Measurements from ENCODE around the gene F5. TPM values are rescaled to one million over a fixed set of nuclear protein-coding genes. Genes with fewer than 3 reads are reported as not detected.

The F5 gene
- total RNA-seq, 1 donor from 2014 or later = 38.6 TPM

DNA sequence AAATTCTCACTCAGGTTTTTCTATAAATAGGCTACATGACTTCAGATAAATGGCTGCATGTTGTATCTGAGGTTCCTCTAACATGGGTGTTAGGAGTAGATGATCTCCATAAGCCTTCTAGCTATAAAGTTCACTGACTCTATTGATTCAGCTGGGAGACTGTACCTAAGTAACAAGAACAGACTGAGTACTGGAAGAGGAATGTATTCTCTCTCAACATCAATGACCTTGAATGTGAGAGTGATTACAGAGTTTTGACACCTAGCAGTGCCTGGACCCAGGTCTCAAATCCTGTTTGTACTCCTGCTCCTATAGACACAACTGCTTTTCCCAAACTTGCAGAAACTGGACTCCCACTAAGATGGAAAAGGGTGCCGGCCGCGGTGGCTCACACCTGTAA lies 91.9 kb downstream of the F5 start:
- no peaks in the 10 kb centered on the region for H3K27me3 Mint-ChIP-seq (ENCODE audit: low read depth)
- no peak overlapping the region for H3K4me3 Mint-ChIP-seq
- TF ChIP-seq, protein P1, sequence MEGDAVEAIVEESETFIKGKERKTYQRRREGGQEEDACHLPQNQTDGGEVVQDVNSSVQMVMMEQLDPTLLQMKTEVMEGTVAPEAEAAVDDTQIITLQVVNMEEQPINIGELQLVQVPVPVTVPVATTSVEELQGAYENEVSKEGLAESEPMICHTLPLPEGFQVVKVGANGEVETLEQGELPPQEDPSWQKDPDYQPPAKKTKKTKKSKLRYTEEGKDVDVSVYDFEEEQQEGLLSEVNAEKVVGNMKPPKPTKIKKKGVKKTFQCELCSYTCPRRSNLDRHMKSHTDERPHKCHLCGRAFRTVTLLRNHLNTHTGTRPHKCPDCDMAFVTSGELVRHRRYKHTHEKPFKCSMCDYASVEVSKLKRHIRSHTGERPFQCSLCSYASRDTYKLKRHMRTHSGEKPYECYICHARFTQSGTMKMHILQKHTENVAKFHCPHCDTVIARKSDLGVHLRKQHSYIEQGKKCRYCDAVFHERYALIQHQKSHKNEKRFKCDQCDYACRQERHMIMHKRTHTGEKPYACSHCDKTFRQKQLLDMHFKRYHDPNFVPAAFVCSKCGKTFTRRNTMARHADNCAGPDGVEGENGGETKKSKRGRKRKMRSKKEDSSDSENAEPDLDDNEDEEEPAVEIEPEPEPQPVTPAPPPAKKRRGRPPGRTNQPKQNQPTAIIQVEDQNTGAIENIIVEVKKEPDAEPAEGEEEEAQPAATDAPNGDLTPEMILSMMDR (IDR thresholded peaks at IDR 0.05; ENCODE audit: unreplicated experiment) = no peak
- DNase-seq (ENCODE audit: low spot score in 2 of 2, unreplicated experiment in 2 of 2) = no peak
- H3K36me3 Mint-ChIP-seq = no peaks in the 10 kb centered on the region
- H3K9me3 Mint-ChIP-seq = peaks cover 10% of the 10 kb centered on the region
- H3K4me1 Mint-ChIP-seq = peaks cover 14% of the 10 kb centered on the region
- no peak overlapping the region for H3K27ac Mint-ChIP-seq

- no peaks in the 10 kb centered on the region for H3K36me3 Mint-ChIP-seq
- no peak for DNase-seq (ENCODE audit: low spot score in 2 of 2, unreplicated experiment in 2 of 2)
- TF ChIP-seq, protein P1 (IDR thresholded peaks at IDR 0.05; ENCODE audit: unreplicated experiment) = no peak
- H3K27ac Mint-ChIP-seq = no peak overlapping the region
- peaks cover 4% of the 10 kb centered on the region for H3K9me3 Mint-ChIP-seq
- peaks cover 13% of the 10 kb centered on the region for H3K4me1 Mint-ChIP-seq
- no peaks in the 10 kb centered on the region for H3K27me3 Mint-ChIP-seq (ENCODE audit: low read depth)
- H3K4me3 Mint-ChIP-seq = no peak overlapping the region
Observed at GRCh38 chr1:169493251-169493650, 93.0 kb downstream of the F5 start.

DNA sequence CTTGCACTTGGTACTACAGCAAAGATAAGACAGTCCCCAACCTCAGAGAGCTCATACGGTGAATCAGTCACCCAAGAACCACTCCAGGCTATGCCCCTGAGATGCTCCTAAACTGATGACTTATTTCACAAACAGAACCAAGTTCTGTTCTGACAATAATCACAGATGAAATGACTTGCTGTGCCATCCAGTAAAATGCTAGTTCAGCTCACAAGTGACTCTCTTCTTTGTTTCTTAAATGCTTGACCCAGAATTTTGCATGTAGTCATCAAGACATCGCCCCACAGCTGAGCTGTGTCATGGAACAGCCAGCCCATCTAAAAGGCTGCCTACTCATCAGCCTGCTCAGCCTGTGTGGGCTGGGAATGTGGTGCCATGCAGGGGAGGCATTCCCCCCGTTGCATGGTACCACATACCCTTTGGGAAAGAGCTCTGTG lies 94.4 kb downstream of the F5 start:
- DNase-seq (ENCODE audit: low spot score in 2 of 2, unreplicated experiment in 2 of 2) = no peak
- TF ChIP-seq, protein P1 (IDR thresholded peaks at IDR 0.05; ENCODE audit: unreplicated experiment) = no peak
- H3K27me3 Mint-ChIP-seq (ENCODE audit: low read depth) = no peaks in the 10 kb centered on the region
- H3K9me3 Mint-ChIP-seq = no peaks in the 10 kb centered on the region
- peaks cover 17% of the 10 kb centered on the region for H3K4me1 Mint-ChIP-seq
- H3K27ac Mint-ChIP-seq = no peak overlapping the region
- H3K4me3 Mint-ChIP-seq = no peak overlapping the region
- no peaks in the 10 kb centered on the region for H3K36me3 Mint-ChIP-seq

GRCh38 chr1:169488157-169488556 lies 98.1 kb downstream of the F5 start:
- Mint-ChIP-seq H3K36me3 (no peaks in the 10 kb centered on the region), H3K4me1 (peaks cover 44% of the 10 kb centered on the region), H3K27ac (peak overlapping the region; percentile 83), H3K4me3 (no peak overlapping the region), H3K27me3 (ENCODE audit: low read depth) (no peaks in the 10 kb centered on the region), H3K9me3 (no peaks in the 10 kb centered on the region)
- no peak for DNase-seq (ENCODE audit: low spot score in 2 of 2, unreplicated experiment in 2 of 2)
- TF ChIP-seq, protein P1 (IDR thresholded peaks at IDR 0.05; ENCODE audit: unreplicated experiment) = no peak

DNA sequence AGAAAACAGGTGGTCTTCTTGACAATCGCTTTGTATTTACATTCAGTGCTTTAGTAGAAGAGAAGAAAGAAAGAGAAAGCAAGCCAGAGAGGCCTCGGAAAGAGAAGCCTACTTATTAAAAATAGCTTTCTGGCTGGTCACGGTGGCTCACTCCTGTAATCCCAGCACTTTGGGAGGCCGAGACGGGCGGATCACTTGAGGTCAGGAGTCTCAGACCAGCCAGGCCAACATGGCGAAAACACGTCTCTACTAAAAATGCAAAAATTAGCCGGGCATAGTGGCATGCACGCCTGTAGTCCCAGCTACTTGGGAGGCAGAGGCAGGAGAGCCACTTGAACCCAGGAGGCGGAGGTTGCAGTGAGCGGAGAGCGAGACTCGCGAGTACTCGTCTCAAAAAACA lies 98.7 kb downstream of the F5 start:
- Mint-ChIP-seq H3K4me3 (peak overlapping the region; percentile 79), H3K9me3 (no peaks in the 10 kb centered on the region), H3K27ac (peak overlapping the region; percentile 98), H3K4me1 (peaks cover 50% of the 10 kb centered on the region), H3K27me3 (ENCODE audit: low read depth) (no peaks in the 10 kb centered on the region), H3K36me3 (no peaks in the 10 kb centered on the region)
- TF ChIP-seq, protein P1 (IDR thresholded peaks at IDR 0.05; ENCODE audit: unreplicated experiment) = no peak
- DNase-seq (ENCODE audit: low spot score in 2 of 2, unreplicated experiment in 2 of 2) = no peak

DNA sequence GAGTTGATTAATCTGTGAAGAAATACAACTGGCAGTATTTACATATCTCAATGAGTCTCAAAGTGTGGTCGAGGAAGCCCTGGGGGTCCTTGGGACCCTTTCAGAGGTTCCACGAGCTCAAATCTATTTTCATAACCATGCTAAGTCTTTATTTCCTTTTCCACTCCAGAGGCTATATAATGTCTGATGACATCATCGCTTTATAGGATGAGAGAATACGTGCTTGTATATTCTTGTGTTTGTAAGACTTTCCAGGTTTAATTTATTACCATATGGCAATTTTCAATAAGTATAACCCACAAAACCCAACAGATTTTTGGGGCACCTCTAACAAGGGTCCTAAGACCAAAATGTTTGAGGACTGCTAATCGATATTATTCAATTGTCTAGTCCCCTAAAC lies 99.1 kb downstream of the F5 start:
- H3K36me3 Mint-ChIP-seq = no peaks in the 10 kb centered on the region
- peak overlapping the region; percentile 98 for H3K27ac Mint-ChIP-seq
- peak overlapping the region; percentile 79 for H3K4me3 Mint-ChIP-seq
- TF ChIP-seq, protein P1 (IDR thresholded peaks at IDR 0.05; ENCODE audit: unreplicated experiment) = no peak
- no peaks in the 10 kb centered on the region for H3K9me3 Mint-ChIP-seq
- no peaks in the 10 kb centered on the region for H3K27me3 Mint-ChIP-seq (ENCODE audit: low read depth)
- DNase-seq (ENCODE audit: low spot score in 2 of 2, unreplicated experiment in 2 of 2) = no peak
- H3K4me1 Mint-ChIP-seq = peaks cover 53% of the 10 kb centered on the region

Measured in mesothelial cell of epicardium (in vitro differentiated cells).